Testis (tissue), 3 donors: ENCODE measurements around the gene UBA52. TPM values are rescaled to one million over a fixed set of nuclear protein-coding genes. Genes with fewer than 3 reads are reported as not detected.
A peak's percentile ranks its signal among the peaks of the same experiment; 100 is the strongest.
"Not testable (repeated sequence)": the region's sequence is repeated elsewhere in the genome, so short reads cannot be mapped to it uniquely, and the experiment has no call there.

ENCODE experiments used
- DNase-seq: peaks from one replicate; pipeline ENCODE4 v3.0.0-alpha.2; 2019
- H3K27ac ChIP-seq, 2 donors: fragments of 200-600 bp; sonication (generic); one replicate each; pipeline ENCODE4 v1.5.1; 2019
- H3K27me3 ChIP-seq: fragments of 200-600 bp; sonication (generic); one replicate; pipeline ENCODE4 v1.5.1; 2019
- H3K36me3 ChIP-seq: fragments of 200-600 bp; sonication (generic); one replicate; pipeline ENCODE4 v1.5.1; 2017; ENCODE audit warnings: low read depth; ENCODE audit errors: missing control alignments
- H3K4me1 ChIP-seq: fragments of 200-600 bp; sonication (generic); one replicate; pipeline ENCODE4 v1.5.1; 2019
- H3K4me3 ChIP-seq, 2 donors: fragments of 200-600 bp; sonication (generic); one replicate each; pipeline ENCODE4 v1.5.1; 2017 to 2019
- H3K9me3 ChIP-seq: fragments of 200-600 bp; sonication (generic); one replicate; pipeline ENCODE4 v1.5.1; 2017
- CTCF ChIP-seq, 3 experiments: fragments of 450-650 bp in 2 of 3; fragments of 200-600 bp in 1 of 3; sonication (generic) in 1 of 3; IDR thresholded peaks; one replicate each; pipeline ENCODE4 v1.5.1; 2016 to 2019; ENCODE audit warnings: antibody characterized with exemption in 3 of 3, mild to moderate bottlenecking in 2 of 3, moderate library complexity in 1 of 3
- POLR2A ChIP-seq: fragments of 450-650 bp; IDR thresholded peaks from one replicate; pipeline ENCODE4 v1.6.1; 2017; ENCODE audit warnings: antibody characterized with exemption, mild to moderate bottlenecking, moderate library complexity
- WGBS, 2 donors: methylation state at CpG; one replicate each; pipeline ENCODE4 v1.1.5; 2018; 5-methylcytosine and 5-hydroxymethylcytosine counted together
- intact Hi-C: fragments of 100-400 bp; cut with DNase I; formaldehyde crosslinking; loops from one replicate; pipeline ENCODE4 v1.15.1; 2023; ENCODE audit warnings: low total_unique reads
- polyA plus RNA-seq: library from polyadenylated mRNA; stranded (reverse); fragments of 350-450 nt; fragmentation: Illumina TruSeq; extraction: RNeasy Lipid Tissue Mini Kit (QIAGEN cat#74804); gene quantifications from one replicate; pipeline ENCODE4 v1.2.3, GENCODE V29; 2014; ENCODE audit warnings: low read depth, low replicate concordance; ENCODE audit not compliant: insufficient read depth
- total RNA-seq, 2 donors: library from RNA; depleted of rRNA; stranded (reverse); fragments of >200 nt; gene quantifications; one replicate each; pipeline ENCODE4 v1.2.3, GENCODE V29; 2016

UBA52 gene
- total and polyA plus RNA-seq, 3 donors from 2014 or later: 475 to 1,038 (median 508) TPM

- no peak for TF ChIP-seq POLR2A
- TF ChIP-seq CTCF (IDR thresholded peaks at IDR 0.05): no peak
- Histone ChIP-seq H3K27me3 (no peaks in the 10 kb centered on the region), H3K9me3 (no peaks in the 10 kb centered on the region), H3K36me3 (no peaks in the 10 kb centered on the region), H3K4me3 (no peak overlapping the region), H3K4me1 (peaks cover 13% of the 10 kb centered on the region), H3K27ac (no peak overlapping the region)
- intact Hi-C loops: loop anchor here (10.0 kb wide), 2 partner anchors 88 to 248 kb away; partner anchors contain the start of gene CRTC1
- DNase-seq: peak; percentile 55
- WGBS, 2 donors: 7 to 22% methylated on average over 19 to 21 of the region's 21 CpGs
Measured at GRCh38 chr19:18596752-18597157, 25.1 kb downstream of the UBA52 start.

- no peak for DNase-seq
- Histone ChIP-seq H3K9me3 (no peaks in the 10 kb centered on the region), H3K4me3 (no peak overlapping the region), H3K27me3 (no peaks in the 10 kb centered on the region), H3K36me3 (no peaks in the 10 kb centered on the region), H3K27ac (no peak overlapping the region), H3K4me1 (peaks cover 13% of the 10 kb centered on the region)
- intact Hi-C loops: loop anchor here (10.0 kb wide), 2 partner anchors 87 to 247 kb away; partner anchors contain the start of gene CRTC1
- WGBS, 2 donors: 56 to 68% methylated on average over 12 to 20 of the region's 25 CpGs
- TF ChIP-seq POLR2A: no peak
- TF ChIP-seq CTCF (IDR thresholded peaks at IDR 0.05): no peak
Measured at GRCh38 chr19:18597809-18598660, 26.4 kb downstream of the UBA52 start.

GRCh38 chr19:18599485-18599884 is 27.8 kb downstream of the UBA52 start:
- DNase-seq: no peak
- Histone ChIP-seq H3K4me3 (no peak overlapping the region), H3K9me3 (no peaks in the 10 kb centered on the region), H3K36me3 (no peaks in the 10 kb centered on the region), H3K27ac (no peak overlapping the region), H3K27me3 (no peaks in the 10 kb centered on the region), H3K4me1 (peaks cover 7% of the 10 kb centered on the region)
- intact Hi-C loops: loop anchor here (10.0 kb wide), 2 partner anchors 85 to 245 kb away; partner anchors contain the start of gene CRTC1
- TF ChIP-seq CTCF (IDR thresholded peaks at IDR 0.05) (no peak), POLR2A (no peak)
- WGBS, 2 donors: 87% methylated on average over 3 to 20 of the region's 20 CpGs

GRCh38 chr19:18600692-18601397 is 29.2 kb downstream of the UBA52 start:
- H3K36me3 ChIP-seq, H3K27me3 ChIP-seq, H3K4me1 ChIP-seq, H3K4me3 ChIP-seq, DNase-seq, intact Hi-C loops, H3K27ac ChIP-seq, H3K9me3 ChIP-seq: not testable (repeated sequence)
- WGBS, 2 donors: 94 to 96% methylated on average over 15 of the region's 15 CpGs

GRCh38 chr19:18601875-18602274 is 30.2 kb downstream of the UBA52 start:
- H3K4me1 ChIP-seq: no peaks in the 10 kb centered on the region
- H3K27ac ChIP-seq: no peak overlapping the region
- DNase-seq: no peak
- no peak for TF ChIP-seq CTCF (IDR thresholded peaks at IDR 0.05)
- no peak for TF ChIP-seq POLR2A
- no peaks in the 10 kb centered on the region for H3K36me3 ChIP-seq
- H3K9me3 ChIP-seq: no peaks in the 10 kb centered on the region
- no peaks in the 10 kb centered on the region for H3K27me3 ChIP-seq
- intact Hi-C loops: no loop called here
- 84 to 85% methylated on average over 4 of the region's 4 CpGs for WGBS, 2 donors
- no peak overlapping the region for H3K4me3 ChIP-seq
